Fibroblast of mammary gland (primary cell): ENCODE measurements around the gene GFI1.
"Not testable (repeated sequence)": the region's sequence is repeated elsewhere in the genome, so short reads cannot be mapped to it uniquely, and the experiment has no call there.

Source experiments
- DNase-seq: peaks from one replicate; pipeline ENCODE4 v3.0.0-alpha.2; 2010; ENCODE audit warnings: low read depth
- H3K4me3 ChIP-seq: 2 replicates; pipeline ENCODE4 v1.5.1; 2011; ENCODE audit warnings: low read depth, mild to moderate bottlenecking, low read length, moderate library complexity; ENCODE audit not compliant: control insufficient read depth
- CTCF ChIP-seq: conservative IDR thresholded peaks from 2 replicates; pipeline ENCODE4 v1.5.1; 2011; ENCODE audit warnings: low read depth, low read length, inconsistent platforms; ENCODE audit not compliant: control insufficient read depth, insufficient read depth

The GFI1 gene

GRCh38 chr1:92439291-92439690 lies 47.4 kb downstream of the GFI1 start:
- DNase-seq = no peak
- no peak overlapping the region for H3K4me3 ChIP-seq
- no peak for TF ChIP-seq CTCF

GRCh38 chr1:92434572-92434971 lies 52.2 kb downstream of the GFI1 start:
- not testable (repeated sequence) for H3K4me3 ChIP-seq, DNase-seq

GRCh38 chr1:92430030-92430429 lies 56.7 kb downstream of the GFI1 start:
- no peak overlapping the region for H3K4me3 ChIP-seq
- DNase-seq = no peak
- no peak for TF ChIP-seq CTCF

- H3K4me3 ChIP-seq = no peak overlapping the region
- no peak for DNase-seq
- TF ChIP-seq CTCF = no peak
Observed at GRCh38 chr1:92425617-92426016, 61.1 kb downstream of the GFI1 start.
